ENCODE data around the gene KIAA1328.

- TF ChIP-seq CTCF (conservative IDR thresholded peaks at IDR 0.05) = no peak
- no peak for TF ChIP-seq ZFX (IDR thresholded peaks at IDR 0.05)
Observed at GRCh38 chr18:37270666-37271052, 441.7 kb downstream of the KIAA1328 start.

Data from C4-2B (cell line).